ENCODE measurements around the gene WNT8A. TPM values are rescaled to one million over a fixed set of nuclear protein-coding genes. Genes with fewer than 3 reads are reported as not detected.

Gene WNT8A
- total and polyA plus RNA-seq, 2 of the 4 experiments (the other 2 are of a cell fraction): not detected

GRCh38 chr5:138115254-138115653, 31.4 kb downstream of the WNT8A start:
- H3K36me3 ChIP-seq (ENCODE audit: control insufficient read depth, insufficient read depth, low read length): no peaks in the 10 kb centered on the region
- H4K20me1 ChIP-seq (ENCODE audit: insufficient read depth, low read length): no peaks in the 10 kb centered on the region
- no peaks in the 10 kb centered on the region for H3K79me1 ChIP-seq (ENCODE audit: low read depth in 1 of 2, low read length in 2 of 2)
- H3K14ac ChIP-seq (replicated peaks; ENCODE audit: low read depth, low read length): no peak overlapping the region
- no peak overlapping the region for H3K18ac ChIP-seq (ENCODE audit: low read depth, low read length)
- peaks cover 3% of the 10 kb centered on the region for H3K27me3 ChIP-seq (ENCODE audit: control insufficient read depth, insufficient read depth, low read length)
- no peak overlapping the region for H3K4me2 ChIP-seq (ENCODE audit: low read depth, low read length)
- H2BK5ac ChIP-seq (ENCODE audit: low read depth, low read length, poor library complexity, severe bottlenecking): no peak overlapping the region
- H3K27ac ChIP-seq (ENCODE audit: insufficient read depth, low read length): no peak overlapping the region
- no peak overlapping the region for H4K91ac ChIP-seq (ENCODE audit: insufficient read depth, low read depth, low read length)
- in situ Hi-C loops (cut with MboI; ENCODE audit: low sequenced_read_pairs): no loop called here
- no peak overlapping the region for H2BK120ac ChIP-seq (ENCODE audit: low read depth, low read length)
- CTCF ChIA-PET: no interaction called here
- H3K23ac ChIP-seq (ENCODE audit: low read depth, low read length): no peak overlapping the region
- H3K56ac ChIP-seq (ENCODE audit: extremely low read depth, insufficient read depth, low read length): no peak overlapping the region
- TF ChIP-seq SMC3 (IDR thresholded peaks at IDR 0.05; ENCODE audit: low read depth, low read length) (no peak), USF2 (IDR thresholded peaks at IDR 0.05; ENCODE audit: low read depth, low read length) (no peak), MXI1 (IDR thresholded peaks at IDR 0.05; ENCODE audit: borderline replicate concordance, low read depth, low read length) (no peak), CHD1 (IDR thresholded peaks at IDR 0.05; ENCODE audit: low read depth, low read length) (no peak), CTCF (conservative IDR thresholded peaks at IDR 0.05; ENCODE audit: low read depth, low read length) (no peak), MAFK (IDR thresholded peaks at IDR 0.05; ENCODE audit: low read depth, low read length) (no peak), POLR2A (IDR thresholded peaks at IDR 0.05; ENCODE audit: low read depth, low read length) (no peak), RCOR1 (IDR thresholded peaks at IDR 0.05; ENCODE audit: insufficient replicate concordance, low read length) (no peak), MAZ (IDR thresholded peaks at IDR 0.05; ENCODE audit: borderline replicate concordance, low read depth, low read length) (no peak), CEBPB (IDR thresholded peaks at IDR 0.05; ENCODE audit: low read depth, low read length) (no peak), RFX5 (IDR thresholded peaks at IDR 0.05; ENCODE audit: low read depth, low read length) (no peak), NFE2L2 (IDR thresholded peaks at IDR 0.05; ENCODE audit: low read depth, low read length) (no peak), RAD21 (IDR thresholded peaks at IDR 0.05; ENCODE audit: low read length) (no peak), BHLHE40 (IDR thresholded peaks at IDR 0.05; ENCODE audit: low read depth, low read length) (no peak), FOS (IDR thresholded peaks at IDR 0.05; ENCODE audit: low read depth, low read length) (no peak), ELK1 (IDR thresholded peaks at IDR 0.05; ENCODE audit: borderline replicate concordance, low read depth, low read length) (no peak)
- intact Hi-C loops (cut with micrococcal nuclease): no loop called here
- no peak overlapping the region for H4K8ac ChIP-seq (ENCODE audit: low read depth in 2 of 2, low read length in 2 of 2)
- no peaks in the 10 kb centered on the region for H3K4me1 ChIP-seq (ENCODE audit: control insufficient read depth, insufficient read depth, low read length)
- no peak for DNase-seq
- H4K5ac ChIP-seq (ENCODE audit: low read depth, low read length): no peak overlapping the region
- no peak for ATAC-seq (ENCODE audit: low read depth)
- H2AK5ac ChIP-seq (ENCODE audit: low read depth, low read length): no peak overlapping the region
- H3K9me3 ChIP-seq (ENCODE audit: control insufficient read depth, insufficient read depth, low read length): no peaks in the 10 kb centered on the region
- H2BK20ac ChIP-seq (ENCODE audit: low read depth, low read length): no peak overlapping the region
- no peak overlapping the region for H2BK15ac ChIP-seq (ENCODE audit: low read depth, low read length)
- POLR2A ChIA-PET (ENCODE audit: unreplicated experiment): no interaction called here
- no peak overlapping the region for H2AFZ ChIP-seq (replicated peaks; ENCODE audit: low read length, poor library complexity)
- H3K9me1 ChIP-seq (ENCODE audit: insufficient read depth, low read length): no peaks in the 10 kb centered on the region
- no TSS peak for BruUV-seq (replicated peaks)
- no peak overlapping the region for H2AK9ac ChIP-seq (replicated peaks; ENCODE audit: low read depth, low read length, poor library complexity)
- H3K4ac ChIP-seq (ENCODE audit: low read depth, low read length): no peak overlapping the region
- H3K9ac ChIP-seq (ENCODE audit: low read depth, low read length): no peak overlapping the region
- no peak overlapping the region for H3K4me3 ChIP-seq (ENCODE audit: insufficient read depth, low read depth, low read length)
- dilution Hi-C loops (cut with HindIII; ENCODE audit: low sequenced_read_pairs, unreplicated experiment): no loop called here
